ENCODE results near the gene SIAH2. TPM values are rescaled to one million over a fixed set of nuclear protein-coding genes. Genes with fewer than 3 reads are reported as not detected.

The SIAH2 gene
- total and polyA plus RNA-seq, 9 of the 15 experiments (the other 6 are each of a cell fraction or from before 2014, with no cell fraction given), result 4.8 to 39.0 (median 29.9) TPM

DNA sequence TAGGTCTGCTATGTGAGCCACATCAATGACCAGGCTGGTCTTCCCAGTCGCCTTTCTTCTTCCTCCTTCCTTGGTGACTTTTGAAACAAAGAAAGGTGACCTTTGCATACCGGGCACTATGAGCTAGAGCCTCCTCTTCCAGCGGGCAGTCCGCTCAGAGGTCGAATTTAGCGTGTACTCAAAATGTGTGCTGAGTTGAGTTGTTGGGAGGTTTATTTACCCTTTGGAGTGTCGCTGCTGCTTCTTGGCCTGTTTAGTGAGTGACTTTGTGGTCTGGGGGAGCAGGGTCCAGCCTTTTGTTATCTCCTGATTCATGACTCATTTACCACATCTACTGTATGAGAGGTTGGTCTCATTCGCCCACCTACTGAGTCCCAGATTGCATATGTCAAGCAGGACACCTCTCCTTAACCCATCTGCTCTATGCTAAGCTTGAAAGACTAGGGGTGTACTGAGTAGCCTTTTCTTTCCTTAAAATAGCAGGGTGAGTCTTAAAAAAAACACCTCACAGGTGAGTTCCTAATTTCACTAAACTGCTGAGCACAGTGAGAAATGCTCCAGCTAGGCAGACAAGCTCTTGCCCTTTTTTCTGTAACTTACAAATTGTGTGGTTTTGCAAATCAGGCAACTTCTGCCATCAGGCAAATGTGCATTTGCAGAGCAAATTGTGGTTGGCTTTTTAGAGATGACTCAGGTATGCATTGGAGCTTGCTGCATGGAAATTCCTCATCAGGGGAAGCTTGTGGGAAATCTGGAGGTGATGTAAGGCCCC lies 3.2 kb upstream of the SIAH2 start (continued):
- no peak for TF ChIP-seq ZBTB40 (IDR thresholded peaks at IDR 0.05)
- TF ChIP-seq ZBTB40 (CRISPR knock-in tag; IDR thresholded peaks at IDR 0.05), result no peak
- no peak for TF ChIP-seq ILK (tag; IDR thresholded peaks at IDR 0.05; ENCODE audit: borderline replicate concordance, low read depth)
- TF ChIP-seq EGR1 (conservative IDR thresholded peaks at IDR 0.05), result peak; percentile 36; the same call in 1 of the 2 replicates
- TF ChIP-seq HMG20B (CRISPR knock-in tag; IDR thresholded peaks at IDR 0.05), result no peak
- peak; percentile 46; the same call in 1 of the 2 replicates for TF ChIP-seq ZBTB7A (IDR thresholded peaks at IDR 0.05; ENCODE audit: borderline replicate concordance, control insufficient read depth, low read depth, low read length)
- no peak for TF ChIP-seq ZNF224 (CRISPR knock-in tag; IDR thresholded peaks at IDR 0.05)
- TF ChIP-seq PCBP2 (IDR thresholded peaks at IDR 0.05; ENCODE audit: low read depth, low read length, poor library complexity, severe bottlenecking), result no peak
- TF ChIP-seq GATA2 (CRISPR knock-in tag; IDR thresholded peaks at IDR 0.05), result no peak
- TF ChIP-seq HNRNPK (IDR thresholded peaks at IDR 0.05; ENCODE audit: low read depth, low read length, poor library complexity, severe bottlenecking), result no peak
- no peak for TF ChIP-seq EZH2 (IDR thresholded peaks at IDR 0.05; ENCODE audit: borderline replicate concordance, low read depth, low read length)
- TF ChIP-seq SMARCE1 (IDR thresholded peaks at IDR 0.05), result peak; percentile 43; the same call in 1 of the 2 replicates
- TF ChIP-seq ZNF589 (CRISPR knock-in tag; IDR thresholded peaks at IDR 0.05; ENCODE audit: low read depth), result no peak
- TF ChIP-seq, protein P1, sequence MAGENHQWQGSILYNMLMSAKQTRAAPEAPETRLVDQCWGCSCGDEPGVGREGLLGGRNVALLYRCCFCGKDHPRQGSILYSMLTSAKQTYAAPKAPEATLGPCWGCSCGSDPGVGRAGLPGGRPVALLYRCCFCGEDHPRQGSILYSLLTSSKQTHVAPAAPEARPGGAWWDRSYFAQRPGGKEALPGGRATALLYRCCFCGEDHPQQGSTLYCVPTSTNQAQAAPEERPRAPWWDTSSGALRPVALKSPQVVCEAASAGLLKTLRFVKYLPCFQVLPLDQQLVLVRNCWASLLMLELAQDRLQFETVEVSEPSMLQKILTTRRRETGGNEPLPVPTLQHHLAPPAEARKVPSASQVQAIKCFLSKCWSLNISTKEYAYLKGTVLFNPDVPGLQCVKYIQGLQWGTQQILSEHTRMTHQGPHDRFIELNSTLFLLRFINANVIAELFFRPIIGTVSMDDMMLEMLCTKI (IDR thresholded peaks at IDR 0.05; ENCODE audit: partially characterized antibody), result no peak
- TF ChIP-seq TRIM28 (IDR thresholded peaks at IDR 0.05), result no peak
- 0 out of 2 replicates have a peak, but pooled peaks have one; percentile 20 for TF ChIP-seq LCOR (CRISPR knock-in tag; IDR thresholded peaks at IDR 0.05)
- TF ChIP-seq NCOA2 (IDR thresholded peaks at IDR 0.05; ENCODE audit: partially characterized antibody in 2 of 2), result no peak
- TF ChIP-seq CBFA2T3 (IDR thresholded peaks at IDR 0.05), result peak; percentile 48
- TF ChIP-seq NFATC3 (IDR thresholded peaks at IDR 0.05), result no peak
